Right lobe of liver (tissue), 6 donors: ENCODE results near the gene CBFA2T2. TPM values are rescaled to one million over a fixed set of nuclear protein-coding genes. Genes with fewer than 3 reads are reported as not detected.
"Not testable (repeated sequence)": the region's sequence is repeated elsewhere in the genome, so short reads cannot be mapped to it uniquely, and the experiment has no call there.

Experiments used
- ATAC-seq, 4 donors: fragments of 200-7000 bp; cut with Tn5 transposase; one replicate each; pipeline ENCODE4 v1.9.1; 2020; ENCODE audit warnings: mild to moderate bottlenecking in 4 of 4, moderate library complexity in 4 of 4
- DNase-seq, 3 donors: peaks; one replicate each; pipeline ENCODE4 v3.0.0-alpha.2; 2020
- H3K27ac ChIP-seq, 3 donors: fragments of 200-600 bp; one replicate each; pipeline ENCODE4 v1.8.0; 2022
- H3K27me3 ChIP-seq, 2 donors: fragments of 200-600 bp; one replicate each; pipeline ENCODE4 v1.8.0; 2022
- H3K36me3 ChIP-seq, 4 donors: fragments of 200-600 bp; sonication (generic) in 1 of 4; one replicate each; pipeline versions ENCODE4 v1.5.1 to v1.8.0; 2017 to 2022; ENCODE audit warnings: control low read depth in 1 of 4
- H3K4me1 ChIP-seq, 4 donors: fragments of 200-600 bp; sonication (generic) in 1 of 4; one replicate each; pipeline versions ENCODE4 v1.5.1 to v1.8.0; 2017 to 2022; ENCODE audit warnings: control low read depth in 1 of 4
- H3K4me3 ChIP-seq, 3 donors: fragments of 200-600 bp; one replicate each; pipeline ENCODE4 v1.8.0; 2022
- H3K9me3 ChIP-seq, 4 donors: fragments of 200-600 bp; sonication (generic) in 1 of 4; one replicate each; pipeline versions ENCODE4 v1.5.1 to v1.8.0; 2017 to 2022; ENCODE audit warnings: control low read depth in 1 of 4
- CTCF ChIP-seq, 4 donors: fragments of 200-600 bp in 3 of 4; fragments of 450-650 bp in 1 of 4; IDR thresholded peaks; one replicate each; pipeline versions ENCODE4 v1.5.1 to v1.8.0; 2016 to 2022; ENCODE audit warnings: antibody characterized with exemption in 4 of 4, mild to moderate bottlenecking in 2 of 4
- POLR2A ChIP-seq: fragments of 450-650 bp; IDR thresholded peaks from one replicate; pipeline ENCODE4 v1.6.1; 2017; ENCODE audit warnings: antibody characterized with exemption, mild to moderate bottlenecking
- WGBS: methylation state at CpG from one replicate; pipeline ENCODE4 v1.1.6; 2018; ENCODE audit warnings: low coverage, low lambda C conversion rate; ENCODE audit not compliant: insufficient coverage; ENCODE audit errors: missing lambda C conversion rate; 5-methylcytosine and 5-hydroxymethylcytosine counted together
- intact Hi-C, 2 donors: fragments of 100-400 bp; cut with DNase I; formaldehyde crosslinking; loops; one replicate each; pipeline versions ENCODE4 v1.11.2 to v1.14.1; 2022
- total RNA-seq, 6 experiments: library from RNA; depleted of rRNA in 2 of 6; stranded (reverse); fragments of >200 nt in 2 of 6; fragmentation: NEBNext Ultra II Directional in 3 of 6; extraction: Animal tissue kit (Norgen Biotek cat#: 25700) in 3 of 6; gene quantifications; one replicate each; pipeline versions ENCODE4 v1.1.0 to v1.2.4, GENCODE V29; 2016 to 2023
- donor health status: DM: no; HTN: yes; CAD: no.
- donor health status: DM: no; HTN: no; CAD: no.
- donor health status: DM: no; HTN: no; CAD: no.
- donor health status: DM: no; HTN: yes; CAD: no.
- donor health status: DM: no; HTN: yes; CAD: no.

CBFA2T2 gene
- total RNA-seq, 6 experiments from 2014 or later, result 4.5 to 7.3 (median 5.6) TPM

- DNase-seq (no peak), ATAC-seq (no peak)
- Histone ChIP-seq H3K27ac (no peak overlapping the region), H3K36me3 (no peaks in the 10 kb centered on the region), H3K4me1 (no peaks in the 10 kb centered on the region), H3K9me3 (no peaks in the 10 kb centered on the region), H3K4me3 (no peak overlapping the region), H3K27me3 (no peaks in the 10 kb centered on the region)
- TF ChIP-seq POLR2A (no peak), CTCF (IDR thresholded peaks at IDR 0.05) (no peak)
- intact Hi-C loops, result no loop called here
- 87% methylated on average over 5 of the region's 6 CpGs for WGBS
Observed at GRCh38 chr20:33503564-33503963, 13.7 kb downstream of the CBFA2T2 start.

- H3K27me3 ChIP-seq, result no peaks in the 10 kb centered on the region
- WGBS, result 82% methylated on average over 2 of the region's 2 CpGs
Observed at GRCh38 chr20:33506576-33506975, 16.7 kb downstream of the CBFA2T2 start.

GRCh38 chr20:33507461-33507860, 17.6 kb downstream of the CBFA2T2 start:
- ATAC-seq, result no peak
- Histone ChIP-seq H3K27ac (no peak overlapping the region), H3K4me1 (peaks cover 0 to 3% (median under 1%) of the 10 kb centered on the region in 4 donors), H3K4me3 (no peak overlapping the region), H3K9me3 (no peaks in the 10 kb centered on the region), H3K36me3 (no peaks in the 10 kb centered on the region), H3K27me3 (no peaks in the 10 kb centered on the region)
- DNase-seq, result no peak
- WGBS, result 79% methylated on average over 3 of the region's 3 CpGs
- TF ChIP-seq CTCF (IDR thresholded peaks at IDR 0.05) (no peak), POLR2A (no peak)
- intact Hi-C loops, result no loop called here

More at GRCh38 chr20:33506576-33506975, 16.7 kb downstream of the CBFA2T2 start:
- intact Hi-C loops, result no loop called here
- no peak for TF ChIP-seq POLR2A
- TF ChIP-seq CTCF (IDR thresholded peaks at IDR 0.05), result no peak
- H3K36me3 ChIP-seq, result no peaks in the 10 kb centered on the region
- H3K4me1 ChIP-seq, result no peaks in the 10 kb centered on the region
- H3K4me3 ChIP-seq, result no peak overlapping the region
- H3K27ac ChIP-seq, result no peak overlapping the region
- no peaks in the 10 kb centered on the region for H3K9me3 ChIP-seq
- DNase-seq (no peak), ATAC-seq (no peak)

GRCh38 chr20:33508015-33508414, 18.1 kb downstream of the CBFA2T2 start:
- intact Hi-C loops, H3K4me3 ChIP-seq, H3K36me3 ChIP-seq, H3K4me1 ChIP-seq, H3K27ac ChIP-seq, DNase-seq, H3K27me3 ChIP-seq, H3K9me3 ChIP-seq, ATAC-seq: not testable (repeated sequence)
- WGBS, result 83% methylated on average over 4 of the region's 7 CpGs

GRCh38 chr20:33509057-33509456, 19.2 kb downstream of the CBFA2T2 start:
- H3K9me3 ChIP-seq, H3K27ac ChIP-seq, H3K27me3 ChIP-seq, H3K36me3 ChIP-seq, DNase-seq, intact Hi-C loops, ATAC-seq, H3K4me3 ChIP-seq: not testable (repeated sequence)
- WGBS, result 100% methylated on average over 3 of the region's 3 CpGs
- H3K4me1 ChIP-seq, result peaks cover 0 to 12% (median 4%) of the 10 kb centered on the region in 4 donors

GRCh38 chr20:33511876-33512275, 22.0 kb downstream of the CBFA2T2 start:
- H3K36me3 ChIP-seq, ATAC-seq, DNase-seq, H3K4me3 ChIP-seq, H3K27me3 ChIP-seq, intact Hi-C loops, H3K9me3 ChIP-seq, H3K27ac ChIP-seq: not testable (repeated sequence)
- peaks cover 0 to 21% (median 6%) of the 10 kb centered on the region in 4 donors for H3K4me1 ChIP-seq
- WGBS, result 95% methylated on average over 4 of the region's 13 CpGs
